Loucy (cell line): ENCODE data around the gene NPSR1.
"Not testable (repeated sequence)": the region's sequence is repeated elsewhere in the genome, so short reads cannot be mapped to it uniquely, and the experiment has no call there.

Experiments
- EZH2phosphoT487 ChIP-seq: fragments of 200-600 bp; IDR thresholded peaks from 2 replicates; pipeline ENCODE4 v1.6.1; 2018; ENCODE audit warnings: antibody characterized with exemption, mild to moderate bottlenecking, moderate library complexity, borderline replicate concordance
- TF ChIP-seq, protein P1 (sequence below): fragments of 200-600 bp; sonication (generic); conservative IDR thresholded peaks from 2 replicates; pipeline ENCODE4 v1.5.1; 2014; ENCODE audit warnings: mild to moderate bottlenecking, antibody characterized with exemption, low read length

DNA sequence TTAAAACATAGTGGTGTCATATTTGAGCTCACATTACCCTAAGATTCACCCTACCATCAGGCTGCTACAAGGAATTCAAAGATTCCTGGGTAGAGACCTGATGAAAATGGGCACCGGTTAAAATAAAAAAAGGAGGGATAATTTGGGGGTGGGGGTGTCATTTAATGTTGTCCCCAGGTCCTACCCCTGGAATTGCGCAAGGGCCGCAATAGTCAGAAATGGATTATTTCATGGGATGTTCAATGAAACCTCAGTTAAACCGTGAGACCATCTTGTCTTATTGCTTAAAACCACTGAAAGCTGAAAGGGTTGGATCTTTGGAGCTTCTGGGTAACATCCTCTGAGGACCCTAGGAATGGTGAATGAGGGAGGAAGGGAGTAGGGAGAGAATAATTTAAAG, 216.3 kb downstream of the NPSR1 start:
- TF ChIP-seq, protein P1, sequence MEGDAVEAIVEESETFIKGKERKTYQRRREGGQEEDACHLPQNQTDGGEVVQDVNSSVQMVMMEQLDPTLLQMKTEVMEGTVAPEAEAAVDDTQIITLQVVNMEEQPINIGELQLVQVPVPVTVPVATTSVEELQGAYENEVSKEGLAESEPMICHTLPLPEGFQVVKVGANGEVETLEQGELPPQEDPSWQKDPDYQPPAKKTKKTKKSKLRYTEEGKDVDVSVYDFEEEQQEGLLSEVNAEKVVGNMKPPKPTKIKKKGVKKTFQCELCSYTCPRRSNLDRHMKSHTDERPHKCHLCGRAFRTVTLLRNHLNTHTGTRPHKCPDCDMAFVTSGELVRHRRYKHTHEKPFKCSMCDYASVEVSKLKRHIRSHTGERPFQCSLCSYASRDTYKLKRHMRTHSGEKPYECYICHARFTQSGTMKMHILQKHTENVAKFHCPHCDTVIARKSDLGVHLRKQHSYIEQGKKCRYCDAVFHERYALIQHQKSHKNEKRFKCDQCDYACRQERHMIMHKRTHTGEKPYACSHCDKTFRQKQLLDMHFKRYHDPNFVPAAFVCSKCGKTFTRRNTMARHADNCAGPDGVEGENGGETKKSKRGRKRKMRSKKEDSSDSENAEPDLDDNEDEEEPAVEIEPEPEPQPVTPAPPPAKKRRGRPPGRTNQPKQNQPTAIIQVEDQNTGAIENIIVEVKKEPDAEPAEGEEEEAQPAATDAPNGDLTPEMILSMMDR: not testable (repeated sequence)
- TF ChIP-seq EZH2phosphoT487: not testable (repeated sequence)
